Mucosa of stomach (tissue), 1 donor: ENCODE results near the gene VSIG1.
A peak's percentile ranks its signal among the peaks of the same experiment; 100 is the strongest.

Experiments used
- H3K27me3 ChIP-seq: one replicate; pipeline ENCODE4 v1.7.0; 2013; ENCODE audit warnings: mild to moderate bottlenecking, low read length; ENCODE audit not compliant: control insufficient read depth, insufficient read depth
- H3K36me3 ChIP-seq: one replicate; pipeline ENCODE4 v1.7.0; 2013; ENCODE audit warnings: low read length; ENCODE audit not compliant: control insufficient read depth, insufficient read depth
- H3K4me1 ChIP-seq: one replicate; pipeline ENCODE4 v1.7.0; 2013; ENCODE audit warnings: mild to moderate bottlenecking, low read length; ENCODE audit not compliant: control insufficient read depth, insufficient read depth
- H3K4me3 ChIP-seq: one replicate; pipeline ENCODE4 v1.7.0; 2013; ENCODE audit warnings: low read length
- H3K9ac ChIP-seq: one replicate; pipeline ENCODE4 v1.7.0; 2013; ENCODE audit warnings: mild to moderate bottlenecking, low read length, moderate library complexity
- H3K9me3 ChIP-seq: one replicate; pipeline ENCODE4 v1.7.0; 2013; ENCODE audit warnings: mild to moderate bottlenecking, low read length, moderate library complexity; ENCODE audit not compliant: control insufficient read depth
- donor health status: Pancreatic carcinoma.

The VSIG1 gene

GRCh38 chrX:108029928-108030711 lies 14.7 kb upstream of the VSIG1 start:
- Histone ChIP-seq H3K36me3 (no peaks in the 10 kb centered on the region), H3K27me3 (no peaks in the 10 kb centered on the region), H3K9me3 (no peaks in the 10 kb centered on the region)

DNA sequence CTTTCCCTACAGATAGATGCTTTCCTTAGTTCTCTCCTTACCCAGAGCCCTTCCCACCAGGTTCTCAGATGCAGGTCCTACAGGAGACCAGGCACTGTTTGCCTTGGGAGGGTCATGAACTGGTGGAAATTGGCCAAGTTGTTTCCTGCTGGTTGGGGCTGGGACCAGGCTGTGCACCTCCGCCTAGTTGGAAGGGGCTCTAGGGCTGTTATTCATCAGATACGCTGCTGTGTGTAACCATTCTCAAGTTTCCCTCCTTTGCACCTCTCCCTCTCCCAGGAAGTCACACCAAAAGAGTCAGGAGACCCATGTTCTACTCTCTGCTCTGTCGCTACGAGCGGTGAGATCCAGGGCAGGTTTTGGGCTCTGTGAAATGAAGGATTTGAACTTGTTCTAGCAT lies 11.9 kb upstream of the VSIG1 start:
- Histone ChIP-seq H3K4me3 (no peak overlapping the region), H3K9ac (peak overlapping the region; percentile 65), H3K4me1 (peaks cover 53% of the 10 kb centered on the region), H3K9me3 (no peaks in the 10 kb centered on the region), H3K27me3 (no peaks in the 10 kb centered on the region), H3K36me3 (no peaks in the 10 kb centered on the region)

More at GRCh38 chrX:108029928-108030711, 14.7 kb upstream of the VSIG1 start:
- Histone ChIP-seq H3K4me3 (no peak overlapping the region), H3K9ac (no peak overlapping the region), H3K4me1 (peaks cover 55% of the 10 kb centered on the region)

DNA sequence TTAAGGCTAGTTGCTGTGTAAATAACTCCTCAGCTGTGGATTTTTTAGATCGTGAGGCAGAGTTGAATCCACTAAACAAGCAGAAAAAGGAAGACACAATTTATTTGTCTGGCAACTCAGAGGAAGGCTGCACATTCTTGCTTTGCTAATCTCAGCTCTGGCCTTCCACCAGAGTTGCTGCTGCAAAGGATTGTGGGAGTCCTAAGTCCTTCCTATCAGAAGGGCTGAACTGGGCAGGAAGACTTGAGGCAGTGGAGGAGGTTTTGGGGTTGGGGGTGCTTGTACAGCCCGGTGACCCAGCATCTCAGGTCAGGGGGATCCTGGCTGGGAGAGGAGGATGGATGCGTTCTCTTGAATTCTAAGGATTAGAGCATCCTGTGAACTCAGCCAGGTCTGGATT lies 11.0 kb upstream of the VSIG1 start:
- Histone ChIP-seq H3K9ac (peak overlapping the region; percentile 65), H3K4me1 (peaks cover 53% of the 10 kb centered on the region), H3K36me3 (no peaks in the 10 kb centered on the region), H3K9me3 (no peaks in the 10 kb centered on the region), H3K27me3 (no peaks in the 10 kb centered on the region), H3K4me3 (no peak overlapping the region)

DNA sequence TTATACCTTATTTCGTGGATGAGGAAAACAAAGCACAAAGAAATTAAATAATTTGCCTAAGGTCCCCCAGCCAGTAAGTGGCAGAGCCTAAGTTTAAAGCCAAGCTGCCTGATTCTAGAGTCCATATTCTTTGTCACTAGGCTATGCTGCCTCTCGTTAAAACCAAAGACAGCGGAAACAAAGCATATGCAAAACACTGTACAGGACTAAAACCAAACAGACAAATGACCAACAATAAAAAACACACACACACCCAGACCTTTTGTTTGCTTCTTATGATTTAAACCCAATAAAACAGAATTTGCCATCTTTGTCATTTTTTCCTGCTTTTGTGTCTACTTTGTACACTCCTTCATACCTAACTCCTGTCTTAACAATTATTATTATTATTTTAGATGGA lies 10.1 kb upstream of the VSIG1 start:
- no peaks in the 10 kb centered on the region for H3K27me3 ChIP-seq
- no peaks in the 10 kb centered on the region for H3K9me3 ChIP-seq
- H3K4me1 ChIP-seq: peaks cover 53% of the 10 kb centered on the region
- H3K36me3 ChIP-seq: no peaks in the 10 kb centered on the region
- no peak overlapping the region for H3K9ac ChIP-seq
- H3K4me3 ChIP-seq: no peak overlapping the region

DNA sequence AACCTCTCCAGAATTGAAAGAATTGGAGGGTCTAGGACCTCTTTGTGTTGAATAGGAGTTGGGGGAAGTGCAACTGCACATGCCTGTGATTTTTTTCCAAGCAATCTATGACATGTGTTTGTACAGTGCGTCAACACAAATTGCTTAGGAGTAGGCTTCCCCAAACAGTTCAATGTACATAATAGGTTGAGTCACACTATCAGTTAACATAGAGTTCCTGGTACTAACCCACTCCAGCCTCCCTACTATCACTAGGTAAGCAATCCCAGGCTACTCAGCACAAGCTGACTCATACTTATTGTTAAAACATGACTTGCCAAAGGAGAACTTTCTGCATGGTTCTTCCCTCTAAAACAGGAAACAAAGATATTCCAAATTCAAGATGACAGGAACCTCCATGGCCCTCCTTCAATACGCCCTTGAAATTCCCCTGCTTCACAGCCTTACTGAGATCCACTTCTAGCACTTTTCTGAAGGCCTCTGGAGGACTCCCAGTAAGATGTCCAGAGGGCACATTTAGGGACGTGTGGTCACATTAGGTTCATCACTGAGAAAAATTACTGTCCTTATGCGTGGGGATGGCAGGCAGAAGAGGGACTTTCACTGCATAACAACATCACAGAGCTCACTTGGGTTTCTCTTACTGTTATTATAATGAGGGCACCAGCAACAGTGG lies 8.4 kb upstream of the VSIG1 start:
- Histone ChIP-seq H3K36me3 (no peaks in the 10 kb centered on the region), H3K9ac (peak overlapping the region; percentile 34), H3K9me3 (no peaks in the 10 kb centered on the region), H3K4me1 (peaks cover 41% of the 10 kb centered on the region), H3K4me3 (no peak overlapping the region), H3K27me3 (no peaks in the 10 kb centered on the region)

- no peaks in the 10 kb centered on the region for H3K27me3 ChIP-seq
- H3K36me3 ChIP-seq: no peaks in the 10 kb centered on the region
- no peak overlapping the region for H3K4me3 ChIP-seq
- no peaks in the 10 kb centered on the region for H3K4me1 ChIP-seq
- peak overlapping the region; percentile 15 for H3K9ac ChIP-seq
- no peaks in the 10 kb centered on the region for H3K9me3 ChIP-seq
Measured at GRCh38 chrX:108049649-108050048, 4.8 kb downstream of the VSIG1 start.

- no peaks in the 10 kb centered on the region for H3K36me3 ChIP-seq
- H3K27me3 ChIP-seq: no peaks in the 10 kb centered on the region
- H3K4me1 ChIP-seq: peaks cover 2% of the 10 kb centered on the region
- H3K4me3 ChIP-seq: no peak overlapping the region
- H3K9ac ChIP-seq: no peak overlapping the region
- H3K9me3 ChIP-seq: no peaks in the 10 kb centered on the region
Measured at GRCh38 chrX:108053218-108053617, 8.4 kb downstream of the VSIG1 start.

- H3K4me1 ChIP-seq: peaks cover 5% of the 10 kb centered on the region
- H3K4me3 ChIP-seq: no peak overlapping the region
- H3K27me3 ChIP-seq: no peaks in the 10 kb centered on the region
- peaks cover 6% of the 10 kb centered on the region for H3K36me3 ChIP-seq
- H3K9me3 ChIP-seq: no peaks in the 10 kb centered on the region
- no peak overlapping the region for H3K9ac ChIP-seq
Measured at GRCh38 chrX:108055546-108055945, 10.7 kb downstream of the VSIG1 start.

DNA sequence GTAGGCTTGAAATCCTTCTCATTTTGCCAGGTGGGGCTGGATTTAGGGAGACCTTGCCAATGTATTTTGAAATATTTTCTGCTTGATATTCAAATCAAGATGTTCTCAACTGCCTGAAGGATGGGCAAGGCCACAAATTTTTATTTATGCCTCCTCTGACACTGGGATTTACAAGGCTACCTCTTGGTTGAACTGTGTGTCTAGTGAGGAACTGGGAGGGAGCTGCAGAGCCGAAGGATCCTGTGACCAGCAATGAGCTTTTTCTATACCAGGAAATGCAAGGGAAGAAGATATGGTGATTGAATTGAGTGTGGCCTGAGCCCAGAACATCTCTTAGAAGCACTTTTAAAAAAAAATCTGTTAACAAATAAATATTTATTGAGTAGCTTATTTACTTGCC lies 14.9 kb downstream of the VSIG1 start:
- Histone ChIP-seq H3K9me3 (no peaks in the 10 kb centered on the region), H3K27me3 (no peaks in the 10 kb centered on the region), H3K4me1 (peaks cover 14% of the 10 kb centered on the region), H3K9ac (no peak overlapping the region), H3K36me3 (peaks cover 6% of the 10 kb centered on the region), H3K4me3 (no peak overlapping the region)

DNA sequence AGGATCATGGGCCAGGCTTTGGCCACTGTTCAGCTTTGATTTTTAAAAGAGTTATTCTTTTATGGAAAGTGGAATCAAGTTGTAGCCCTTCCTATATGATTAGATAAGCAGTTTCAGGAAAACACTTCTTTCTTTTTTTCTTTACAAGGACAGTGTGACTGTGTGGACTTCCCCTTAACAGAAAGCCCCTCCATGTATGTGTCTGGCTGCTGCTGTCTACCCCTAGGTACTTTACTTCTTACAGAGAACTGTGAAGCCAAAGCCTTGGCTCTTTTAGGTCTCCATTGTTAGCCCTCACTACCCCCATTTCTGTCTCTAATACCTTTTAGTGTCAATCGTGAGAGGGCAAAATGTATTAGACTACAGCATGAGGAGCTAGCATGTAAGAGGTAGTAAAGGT lies 19.1 kb downstream of the VSIG1 start:
- Histone ChIP-seq H3K9ac (no peak overlapping the region), H3K4me3 (no peak overlapping the region), H3K27me3 (no peaks in the 10 kb centered on the region), H3K36me3 (no peaks in the 10 kb centered on the region), H3K9me3 (no peaks in the 10 kb centered on the region), H3K4me1 (peaks cover 13% of the 10 kb centered on the region)

- Histone ChIP-seq H3K4me3 (no peak overlapping the region), H3K27me3 (no peaks in the 10 kb centered on the region), H3K9me3 (no peaks in the 10 kb centered on the region), H3K9ac (no peak overlapping the region), H3K4me1 (peaks cover 13% of the 10 kb centered on the region), H3K36me3 (no peaks in the 10 kb centered on the region)
Measured at GRCh38 chrX:108064613-108065012, 19.7 kb downstream of the VSIG1 start.

DNA sequence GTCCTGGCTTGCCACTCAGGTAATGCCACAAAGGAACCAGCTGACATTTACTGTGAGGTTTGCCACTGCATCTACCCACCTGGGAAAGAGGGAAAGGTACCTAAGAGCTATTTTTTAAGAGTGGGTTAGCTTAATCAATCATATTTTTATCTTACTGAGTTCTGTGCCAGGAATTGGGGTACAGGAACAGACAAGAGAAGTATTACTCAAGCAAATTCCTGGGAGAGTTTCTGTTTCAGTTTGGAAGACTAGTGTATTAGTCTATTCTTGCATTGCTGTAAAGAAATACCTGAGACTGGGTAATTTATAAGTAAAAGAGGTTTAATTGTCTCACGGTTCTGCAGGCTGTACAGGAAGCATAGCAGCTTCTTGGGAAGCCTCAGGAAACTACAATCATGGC lies 23.3 kb downstream of the VSIG1 start:
- Histone ChIP-seq H3K4me3 (no peak overlapping the region), H3K9me3 (no peaks in the 10 kb centered on the region), H3K4me1 (peaks cover 4% of the 10 kb centered on the region), H3K27me3 (no peaks in the 10 kb centered on the region), H3K36me3 (no peaks in the 10 kb centered on the region), H3K9ac (no peak overlapping the region)
